H54 (cell line): ENCODE data around the gene ASPG.

Experiments used
- DNase-seq: peaks from one replicate; pipeline ENCODE4 v3.0.0; 2011; ENCODE audit warnings: low spot score, mixed read lengths; ENCODE audit not compliant: insufficient read length
- FAIRE-seq: peaks from 3 replicates; lab custom pipeline; 2011; peaks lifted over from hg19 to GRCh38; lab: Jason Lieb, UNC
- POLR2A ChIP-seq: IDR thresholded peaks from 2 replicates; pipeline ENCODE4 v1.6.1; 2011; ENCODE audit warnings: low read depth, mild to moderate bottlenecking, low read length

ASPG gene

GRCh38 chr14:104158827-104159798 is 73.6 kb downstream of the ASPG start:
- no peak for DNase-seq
- no peak for FAIRE-seq
- TF ChIP-seq POLR2A = no peak

- no peak for TF ChIP-seq POLR2A
- no peak for DNase-seq
- FAIRE-seq = no peak
Observed at GRCh38 chr14:104159990-104160389, 74.5 kb downstream of the ASPG start.

- no peak for TF ChIP-seq POLR2A
- FAIRE-seq = no peak
- no peak for DNase-seq
Observed at GRCh38 chr14:104161602-104162367, 76.3 kb downstream of the ASPG start.

- no peak for DNase-seq
- no peak for TF ChIP-seq POLR2A
- no peak for FAIRE-seq
Observed at GRCh38 chr14:104162495-104162894, 77.0 kb downstream of the ASPG start.

GRCh38 chr14:104163541-104163940 is 78.0 kb downstream of the ASPG start:
- DNase-seq (no peak), FAIRE-seq (no peak)
- TF ChIP-seq POLR2A = no peak

- FAIRE-seq (no peak), DNase-seq (no peak)
- TF ChIP-seq POLR2A = no peak
Observed at GRCh38 chr14:104164041-104164440, 78.5 kb downstream of the ASPG start.

- no peak for TF ChIP-seq POLR2A
- DNase-seq (no peak), FAIRE-seq (no peak)
Observed at GRCh38 chr14:104164512-104164911, 79.0 kb downstream of the ASPG start.
